ENCODE results near the gene PF4V1.

PF4V1 gene

GRCh38 chr4:73832651-73833237, 20.4 kb upstream of the PF4V1 start:
- no peak for TF ChIP-seq JUND (IDR thresholded peaks at IDR 0.05; ENCODE audit: low read depth)
- in situ Hi-C loops (cut with HindIII; ENCODE audit: low pct_unique_long_range_greater_than_20kb, low sequenced_read_pairs) = no loop called here
- DNase-seq (ENCODE audit: low read depth in 1 of 2, low spot score in 1 of 2) = no peak

- no peak for TF ChIP-seq JUND (IDR thresholded peaks at IDR 0.05; ENCODE audit: low read depth)
- in situ Hi-C loops (cut with HindIII; ENCODE audit: low pct_unique_long_range_greater_than_20kb, low sequenced_read_pairs) = no loop called here
- no peak for DNase-seq (ENCODE audit: low read depth in 1 of 2, low spot score in 1 of 2)
Observed at GRCh38 chr4:73836373-73837279, 16.5 kb upstream of the PF4V1 start, which contains the start of gene CXCL6. TSS of gene CXCL6 (plus strand) at chr4:73836678. CDS start at chr4:73836751, 73 bp downstream.

GRCh38 chr4:73839071-73839470, 14.0 kb upstream of the PF4V1 start:
- in situ Hi-C loops (cut with HindIII; ENCODE audit: low pct_unique_long_range_greater_than_20kb, low sequenced_read_pairs) = no loop called here
- TF ChIP-seq JUND (IDR thresholded peaks at IDR 0.05; ENCODE audit: low read depth) = no peak

GRCh38 chr4:73839715-73840114, 13.4 kb upstream of the PF4V1 start:
- in situ Hi-C loops (cut with HindIII; ENCODE audit: low pct_unique_long_range_greater_than_20kb, low sequenced_read_pairs) = no loop called here
- TF ChIP-seq JUND (IDR thresholded peaks at IDR 0.05; ENCODE audit: low read depth) = no peak
- DNase-seq (ENCODE audit: low read depth in 1 of 2, low spot score in 1 of 2) = no peak

More at GRCh38 chr4:73839071-73839470, 14.0 kb upstream of the PF4V1 start:
- no peak for DNase-seq (ENCODE audit: low read depth in 1 of 2, low spot score in 1 of 2)

- DNase-seq (ENCODE audit: low read depth in 1 of 2, low spot score in 1 of 2) = no peak
- in situ Hi-C loops (cut with HindIII; ENCODE audit: low pct_unique_long_range_greater_than_20kb, low sequenced_read_pairs) = no loop called here
- no peak for TF ChIP-seq JUND (IDR thresholded peaks at IDR 0.05; ENCODE audit: low read depth)
Observed at GRCh38 chr4:73841243-73841925, 11.7 kb upstream of the PF4V1 start.

GRCh38 chr4:73842696-73843095, 10.4 kb upstream of the PF4V1 start:
- TF ChIP-seq JUND (IDR thresholded peaks at IDR 0.05; ENCODE audit: low read depth) = no peak
- in situ Hi-C loops (cut with HindIII; ENCODE audit: low pct_unique_long_range_greater_than_20kb, low sequenced_read_pairs) = no loop called here
- DNase-seq (ENCODE audit: low read depth in 1 of 2, low spot score in 1 of 2) = no peak

- TF ChIP-seq JUND (IDR thresholded peaks at IDR 0.05; ENCODE audit: low read depth) = no peak
- DNase-seq (ENCODE audit: low read depth in 1 of 2, low spot score in 1 of 2) = no peak
- in situ Hi-C loops (cut with HindIII; ENCODE audit: low pct_unique_long_range_greater_than_20kb, low sequenced_read_pairs) = no loop called here
Observed at GRCh38 chr4:73843369-73843768, 9.7 kb upstream of the PF4V1 start.

- no peak for DNase-seq (ENCODE audit: low read depth in 1 of 2, low spot score in 1 of 2)
- in situ Hi-C loops (cut with HindIII; ENCODE audit: low pct_unique_long_range_greater_than_20kb, low sequenced_read_pairs) = no loop called here
- TF ChIP-seq JUND (IDR thresholded peaks at IDR 0.05; ENCODE audit: low read depth) = no peak
Observed at GRCh38 chr4:73844345-73844744, 8.8 kb upstream of the PF4V1 start.

- in situ Hi-C loops (cut with HindIII; ENCODE audit: low pct_unique_long_range_greater_than_20kb, low sequenced_read_pairs) = no loop called here
- TF ChIP-seq JUND (IDR thresholded peaks at IDR 0.05; ENCODE audit: low read depth) = no peak
- no peak for DNase-seq (ENCODE audit: low read depth in 1 of 2, low spot score in 1 of 2)
Observed at GRCh38 chr4:73844806-73845205, 8.3 kb upstream of the PF4V1 start.

- DNase-seq (ENCODE audit: low read depth in 1 of 2, low spot score in 1 of 2) = no peak
- no peak for TF ChIP-seq JUND (IDR thresholded peaks at IDR 0.05; ENCODE audit: low read depth)
- in situ Hi-C loops (cut with HindIII; ENCODE audit: low pct_unique_long_range_greater_than_20kb, low sequenced_read_pairs) = no loop called here
Observed at GRCh38 chr4:73847526-73848182, 5.4 kb upstream of the PF4V1 start.

- in situ Hi-C loops (cut with HindIII; ENCODE audit: low pct_unique_long_range_greater_than_20kb, low sequenced_read_pairs) = no loop called here
- no peak for DNase-seq (ENCODE audit: low read depth in 1 of 2, low spot score in 1 of 2)
- no peak for TF ChIP-seq JUND (IDR thresholded peaks at IDR 0.05; ENCODE audit: low read depth)
Observed at GRCh38 chr4:73848183-73848777, 4.8 kb upstream of the PF4V1 start.
